ENCODE data around the gene ZNF107.
"Not testable (repeated sequence)": the region's sequence is repeated elsewhere in the genome, so short reads cannot be mapped to it uniquely, and the experiment has no call there.

Gene ZNF107

DNA sequence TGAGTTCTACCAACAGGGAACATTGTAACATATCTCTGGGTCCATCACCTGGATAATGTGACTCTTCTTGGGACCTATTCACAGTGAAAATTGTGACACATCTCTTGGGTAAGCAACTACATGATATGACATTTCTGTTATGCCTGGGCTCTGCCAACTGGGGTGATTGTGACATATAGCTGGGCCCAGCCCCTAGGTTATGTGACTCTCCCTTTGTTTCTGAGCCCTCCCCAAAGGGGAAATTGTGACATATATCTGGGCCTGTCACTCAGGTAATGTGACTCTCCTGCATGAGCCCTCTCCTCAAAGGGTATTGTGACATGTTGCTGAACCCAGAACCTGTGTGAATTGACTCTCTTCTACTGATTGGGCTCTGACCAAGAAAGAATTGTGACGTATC, 22.4 kb upstream of the ZNF107 start:
- DNase-seq (ENCODE audit: low read depth) = no peak

DNA sequence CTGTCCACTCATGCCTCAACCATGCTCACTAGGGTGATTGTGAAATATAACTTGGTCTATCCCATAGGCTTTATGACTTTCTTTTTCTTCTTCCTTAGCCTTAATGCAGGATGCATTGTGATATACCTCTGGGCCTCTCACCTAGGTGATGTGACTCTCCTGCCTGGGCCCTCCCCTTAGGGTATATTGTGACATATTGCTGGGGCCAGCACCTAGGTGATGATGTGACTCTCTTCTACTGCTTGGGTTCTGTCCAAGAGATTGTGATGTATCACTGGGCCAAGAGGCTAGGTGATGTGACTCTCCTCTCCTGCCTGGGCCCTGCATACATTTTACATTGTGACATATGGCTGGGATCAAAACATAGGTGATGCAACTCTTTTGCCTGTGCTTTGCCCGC, 14.7 kb upstream of the ZNF107 start:
- DNase-seq (ENCODE audit: low read depth) = no peak

DNA sequence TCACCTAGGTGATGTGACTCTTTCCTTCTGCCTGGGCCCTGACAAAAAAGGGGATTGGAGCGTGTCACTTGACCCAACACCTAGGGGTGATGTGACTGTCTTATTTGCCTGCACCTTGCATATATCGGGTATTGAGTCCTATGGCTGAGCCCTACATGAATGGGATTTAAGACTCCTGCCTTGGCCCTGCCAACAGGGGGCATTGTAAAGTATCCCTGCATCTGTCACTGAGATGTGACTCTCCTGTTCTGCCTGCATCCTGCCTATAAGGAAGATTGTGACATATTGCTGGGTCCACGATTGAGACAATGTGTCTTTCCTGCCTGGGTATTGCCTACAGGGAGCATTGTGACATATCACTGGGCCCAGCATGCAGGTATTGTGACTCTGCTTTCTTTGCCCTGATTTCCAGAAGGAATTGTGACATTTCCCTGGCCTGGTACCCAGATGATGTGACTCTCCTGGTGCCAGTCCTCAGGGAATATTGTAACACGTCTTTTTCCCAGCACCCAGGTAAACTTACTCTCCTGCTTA, 14.2 kb upstream of the ZNF107 start:
- DNase-seq (ENCODE audit: low read depth) = no peak

DNA sequence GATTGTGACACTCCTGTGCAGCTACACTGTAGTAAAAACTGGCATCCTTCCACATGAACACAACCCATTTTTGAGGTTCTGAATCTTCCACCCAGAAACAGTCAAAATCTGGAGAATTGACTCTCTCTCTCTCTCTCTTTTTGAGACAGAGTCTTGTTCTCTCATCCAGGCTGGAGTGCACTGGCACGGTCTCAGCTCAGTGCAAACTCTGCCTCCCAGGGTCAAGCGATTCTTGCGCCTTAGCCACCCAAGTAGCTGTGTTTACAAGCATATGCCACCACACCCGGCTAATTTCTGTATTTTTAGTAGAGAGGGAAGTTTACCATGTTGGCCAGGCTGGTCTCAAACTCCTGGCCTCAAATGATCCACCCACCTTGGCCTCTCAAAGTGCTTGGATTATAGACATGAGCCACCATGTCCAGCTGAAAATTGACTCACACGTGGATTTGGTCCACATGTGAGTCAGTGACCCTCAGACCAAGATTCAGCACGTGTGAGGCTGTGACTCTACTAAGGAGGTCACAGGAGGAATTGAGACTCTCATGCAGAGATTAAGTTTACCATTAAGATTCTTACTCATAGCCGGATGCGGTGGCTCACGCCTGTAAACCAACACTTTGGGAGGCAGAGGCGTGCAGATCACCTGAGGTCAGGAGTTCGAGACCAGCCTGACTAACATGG, 12.1 kb upstream of the ZNF107 start:
- DNase-seq (ENCODE audit: low read depth) = no peak

- no peak for DNase-seq (ENCODE audit: low read depth)
These were observed 11.0 kb upstream of the ZNF107 start for GRCh38 chr7:64654796-64655548.

GRCh38 chr7:64655811-64656210, 10.1 kb upstream of the ZNF107 start:
- DNase-seq (ENCODE audit: low read depth) = no peak

- DNase-seq (ENCODE audit: low read depth) = no peak
These were observed 9.4 kb upstream of the ZNF107 start for GRCh38 chr7:64656489-64656888.

- DNase-seq (ENCODE audit: low read depth) = not testable (repeated sequence)
These were observed 3.8 kb upstream of the ZNF107 start for GRCh38 chr7:64662091-64662490.

DNA sequence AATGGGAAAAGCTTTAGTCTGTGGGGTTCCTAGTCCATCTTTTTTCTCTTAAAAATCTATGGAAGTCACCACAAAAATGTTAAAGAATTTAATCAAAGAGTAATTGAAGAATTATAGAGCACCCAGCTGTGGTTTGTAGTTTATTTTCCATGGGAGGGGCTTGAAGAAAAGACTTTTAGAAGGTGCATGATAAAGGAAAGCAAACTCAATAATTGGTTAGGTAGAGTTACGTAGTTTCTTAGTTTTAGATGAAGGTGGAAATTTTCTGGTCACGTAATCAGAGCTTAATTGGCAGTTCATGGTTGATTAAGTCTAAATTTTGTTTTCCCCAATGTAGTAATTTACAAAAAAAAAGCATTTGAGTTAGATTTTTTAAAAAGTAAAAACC, 724 bp downstream of the ZNF107 start:
- no peak for DNase-seq (ENCODE audit: low read depth)

GRCh38 chr7:64667311-64667710, 1.4 kb downstream of the ZNF107 start:
- DNase-seq (ENCODE audit: low read depth) = no peak

GRCh38 chr7:64672414-64672813, 6.5 kb downstream of the ZNF107 start:
- DNase-seq (ENCODE audit: low read depth) = no peak

DNA sequence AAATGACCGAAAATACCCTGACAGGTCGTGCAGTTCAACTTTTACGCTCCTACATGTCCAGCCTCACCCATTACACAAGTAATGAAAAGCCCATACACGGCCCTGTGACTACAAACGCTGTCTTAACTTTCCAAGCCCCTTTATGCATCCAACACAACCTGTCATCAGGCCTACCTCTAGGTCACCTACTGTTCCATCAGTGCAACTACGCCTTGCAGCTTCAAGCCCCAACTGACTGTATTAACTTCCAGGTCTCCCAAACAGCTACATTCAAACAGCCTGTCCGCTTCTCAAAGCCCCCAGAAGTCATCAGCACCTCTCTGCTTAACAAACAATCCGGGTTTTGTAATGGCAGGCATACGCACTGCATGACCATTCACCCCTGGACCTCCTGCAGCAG, 19.2 kb downstream of the ZNF107 start:
- DNase-seq (ENCODE audit: low read depth) = no peak

- DNase-seq (ENCODE audit: low read depth) = no peak
These were observed 19.8 kb downstream of the ZNF107 start for GRCh38 chr7:64685741-64686140.

GRCh38 chr7:64686493-64687184, 20.7 kb downstream of the ZNF107 start:
- DNase-seq (ENCODE audit: low read depth) = no peak

DNA sequence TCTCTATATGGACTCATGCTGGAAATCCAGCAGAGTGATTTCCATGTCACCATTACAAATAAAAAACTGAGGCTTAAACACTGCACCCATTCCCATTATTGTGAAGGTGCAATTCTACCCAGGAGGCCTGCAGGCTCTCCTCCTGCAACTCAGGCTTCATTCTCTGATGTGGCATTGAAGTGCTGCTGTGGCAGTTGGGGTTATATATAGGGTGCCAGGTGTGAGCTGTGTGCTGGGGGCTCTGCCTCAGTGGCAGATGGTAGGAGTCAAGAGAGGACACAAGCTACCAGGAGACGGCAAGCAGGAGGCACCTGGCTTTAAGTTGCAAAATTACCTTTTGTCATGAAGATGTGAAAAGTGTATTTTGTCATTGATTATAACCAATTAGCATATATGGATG, 21.3 kb downstream of the ZNF107 start:
- DNase-seq (ENCODE audit: low read depth) = no peak

DNA sequence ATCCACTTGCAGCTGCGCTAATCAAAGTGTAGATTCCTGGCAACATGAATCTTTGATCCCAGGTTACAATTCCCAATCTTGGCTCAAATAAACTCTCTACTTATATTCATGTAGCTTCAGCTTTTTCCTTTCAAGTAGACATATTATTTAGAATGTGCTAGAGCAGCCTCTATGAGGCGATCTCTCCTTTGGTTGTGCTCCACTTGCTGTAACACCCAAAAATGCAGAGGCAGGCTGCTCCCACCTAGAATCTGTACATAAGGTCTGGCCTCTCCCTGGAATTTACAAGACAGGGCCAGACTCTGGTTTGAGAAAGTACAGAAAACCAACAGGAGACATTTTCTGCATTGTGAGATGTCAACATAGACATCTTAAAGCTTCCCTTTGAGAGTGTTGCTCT, 23.1 kb downstream of the ZNF107 start:
- peak; percentile 10 for DNase-seq (ENCODE audit: low read depth)

DNA sequence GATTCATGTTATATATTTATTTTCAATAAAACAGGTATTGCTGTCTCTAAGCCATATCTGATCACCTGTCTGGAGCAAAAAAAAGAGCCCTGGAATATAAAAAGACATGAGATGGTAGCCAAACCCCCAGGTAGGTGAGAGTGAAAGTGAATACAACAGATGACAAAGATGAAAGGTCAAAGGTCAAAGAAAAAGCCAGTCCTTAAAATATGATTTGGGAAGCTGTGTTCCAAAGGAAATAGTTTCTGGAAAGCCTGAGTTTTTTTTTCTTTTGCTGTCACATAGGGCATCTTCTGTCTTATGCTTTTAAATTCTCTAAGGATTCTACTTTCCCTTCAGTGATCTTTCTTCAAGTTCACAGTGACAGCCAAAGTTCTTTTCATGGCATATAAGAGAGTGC, 25.9 kb downstream of the ZNF107 start:
- DNase-seq (ENCODE audit: low read depth) = no peak

GRCh38 chr7:64697863-64698262, 31.9 kb downstream of the ZNF107 start:
- not testable (repeated sequence) for DNase-seq (ENCODE audit: low read depth)

DNA sequence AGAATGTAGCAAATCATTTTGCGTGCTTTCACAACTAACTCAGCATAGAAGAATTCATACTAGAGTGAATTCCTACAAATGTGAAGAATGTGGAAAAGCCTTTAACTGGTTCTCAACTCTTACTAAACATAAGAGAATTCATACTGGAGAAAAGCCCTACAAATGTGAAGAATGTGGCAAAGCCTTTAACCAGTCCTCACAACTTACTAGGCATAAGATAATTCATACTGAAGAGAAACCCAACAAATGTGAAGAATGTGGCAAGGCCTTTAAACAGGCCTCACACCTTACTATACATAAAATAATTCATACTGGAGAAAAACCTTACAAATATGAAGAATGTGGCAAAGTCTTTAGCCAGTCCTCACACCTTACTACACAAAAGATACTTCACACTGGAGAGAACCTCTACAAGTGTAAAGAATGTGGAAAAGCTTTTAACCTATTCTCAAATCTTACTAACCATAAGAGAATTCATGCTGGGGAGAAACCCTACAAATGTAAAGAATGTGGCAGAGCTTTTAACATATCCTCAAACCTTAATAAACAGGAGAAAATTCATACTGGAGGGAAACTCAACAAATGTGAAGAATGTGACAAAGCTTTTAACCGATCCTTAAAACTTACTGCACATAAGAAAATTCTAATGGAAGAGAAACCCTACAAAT, 40.8 kb downstream of the ZNF107 start:
- no peak for DNase-seq (ENCODE audit: low read depth)

DNA sequence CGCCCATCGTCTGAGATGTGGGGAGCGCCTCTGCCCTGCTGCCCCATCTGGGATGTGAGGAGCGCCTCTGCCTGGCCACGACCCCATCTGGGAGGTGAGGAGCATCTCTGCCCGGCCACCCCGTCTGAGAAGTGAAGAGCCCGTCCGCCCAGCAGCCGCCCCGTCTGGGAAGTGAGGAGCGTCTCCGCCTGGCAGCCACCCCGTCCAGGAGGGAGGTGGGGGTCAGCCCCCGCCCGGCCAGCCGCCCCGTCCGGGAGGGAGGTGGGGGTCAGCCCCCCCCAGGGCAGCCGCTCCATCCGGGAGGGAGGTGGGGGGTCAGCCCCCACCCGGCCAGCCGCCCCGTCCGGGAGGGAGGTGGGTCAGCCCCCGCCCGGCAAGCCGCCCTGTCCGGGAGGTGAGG, 52.0 kb downstream of the ZNF107 start:
- not testable (repeated sequence) for DNase-seq (ENCODE audit: low read depth)

GRCh38 chr7:64729089-64729848, 63.3 kb downstream of the ZNF107 start:
- DNase-seq (ENCODE audit: low read depth) = no peak

Data from amniotic epithelial cell (primary cell).